Small intestine (tissue), 7 donors: Measurements from ENCODE around the gene IL6R. TPM values are rescaled to one million over a fixed set of nuclear protein-coding genes. Genes with fewer than 3 reads are reported as not detected.

Experiments
- DNase-seq, 2 donors: peaks; one replicate each; pipeline versions ENCODE4 v3.0.0 to v3.0.0-alpha.2; 2013
- FAIRE-seq: peaks from 2 replicates; lab custom pipeline; 2012; peaks lifted over from hg19 to GRCh38; lab: Jason Lieb, UNC
- H3K27ac ChIP-seq, 3 donors: one replicate each; pipeline ENCODE4 v1.5.1; 2013; ENCODE audit warnings: low read length in 2 of 3, mild to moderate bottlenecking in 2 of 3, control low read depth in 1 of 3, inconsistent platforms in 1 of 3, low read depth in 1 of 3, moderate library complexity in 1 of 3
- H3K27me3 ChIP-seq, 3 donors: one replicate each; pipeline ENCODE4 v1.6.1; 2013; ENCODE audit warnings: low read length in 3 of 3, inconsistent platforms in 1 of 3; ENCODE audit not compliant: control insufficient read depth in 3 of 3, insufficient read depth in 3 of 3
- H3K36me3 ChIP-seq, 3 donors: one replicate each; pipeline ENCODE4 v1.6.1; 2013; ENCODE audit warnings: low read length in 3 of 3, inconsistent platforms in 1 of 3, low read depth in 1 of 3, mild to moderate bottlenecking in 1 of 3, moderate library complexity in 1 of 3; ENCODE audit not compliant: control insufficient read depth in 3 of 3, insufficient read depth in 2 of 3
- H3K4me1 ChIP-seq, 3 donors: one replicate each; pipeline ENCODE4 v1.6.1; 2013; ENCODE audit warnings: low read length in 2 of 3, inconsistent platforms in 1 of 3, low read depth in 1 of 3, mild to moderate bottlenecking in 1 of 3, moderate library complexity in 1 of 3; ENCODE audit not compliant: control insufficient read depth in 3 of 3, insufficient read depth in 2 of 3
- H3K4me3 ChIP-seq, 3 donors: one replicate each; pipeline ENCODE4 v1.5.1; 2013; ENCODE audit warnings: low read length in 3 of 3, control low read depth in 1 of 3, inconsistent platforms in 1 of 3, low read depth in 1 of 3, mild to moderate bottlenecking in 1 of 3, moderate library complexity in 1 of 3
- H3K9me3 ChIP-seq, 2 donors: one replicate each; pipeline ENCODE4 v1.6.1; 2013; ENCODE audit warnings: low read depth in 1 of 2, low read length in 1 of 2; ENCODE audit not compliant: control insufficient read depth in 2 of 2, insufficient read depth in 1 of 2
- WGBS, 3 donors: extraction: QIAGEN DNeasy Blood & Tissue Kit; methylation state at CpG; one replicate each; pipeline ENCODE4 v1.1.7; 2013; 5-methylcytosine and 5-hydroxymethylcytosine counted together
- polyA plus RNA-seq, 4 donors: library from polyadenylated mRNA; stranded (reverse) in 3 of 4; unstranded in 1 of 4; fragments of 200-250 nt in 3 of 4; fragments of 120-200 nt in 1 of 4; gene quantifications; one replicate each; pipeline versions ENCODE4 v1.2.1 to v1.2.3, GENCODE V29; 2013
- donor health status: healthy with polysubstance abuse.
- donor health status: control.
- donor health status: control.
- donor health status: Bipolar disorder and iron deficiency.
- donor health status: healthy.

Gene IL6R
- polyA plus RNA-seq, 4 donors: 8.8 to 21.2 (median 11.2) TPM

GRCh38 chr1:154433161-154433764 is 28.1 kb downstream of the IL6R start:
- peaks cover 4 to 26% (median 15%) of the 10 kb centered on the region in 3 donors for H3K4me1 ChIP-seq
- peaks cover 0 to 4% (median 4%) of the 10 kb centered on the region in 3 donors for H3K36me3 ChIP-seq
- H3K4me3 ChIP-seq: no peak overlapping the region
- no peak for FAIRE-seq
- 76 to 84% (median 82%) methylated on average over 9 of the region's 9 CpGs for whole genome bisulfite sequencing, 3 donors
- no peaks in the 10 kb centered on the region for H3K9me3 ChIP-seq
- H3K27ac ChIP-seq: peak overlapping the region in 1 of 3 donors; percentile 14
- DNase-seq: no peak
- H3K27me3 ChIP-seq: no peaks in the 10 kb centered on the region

DNA sequence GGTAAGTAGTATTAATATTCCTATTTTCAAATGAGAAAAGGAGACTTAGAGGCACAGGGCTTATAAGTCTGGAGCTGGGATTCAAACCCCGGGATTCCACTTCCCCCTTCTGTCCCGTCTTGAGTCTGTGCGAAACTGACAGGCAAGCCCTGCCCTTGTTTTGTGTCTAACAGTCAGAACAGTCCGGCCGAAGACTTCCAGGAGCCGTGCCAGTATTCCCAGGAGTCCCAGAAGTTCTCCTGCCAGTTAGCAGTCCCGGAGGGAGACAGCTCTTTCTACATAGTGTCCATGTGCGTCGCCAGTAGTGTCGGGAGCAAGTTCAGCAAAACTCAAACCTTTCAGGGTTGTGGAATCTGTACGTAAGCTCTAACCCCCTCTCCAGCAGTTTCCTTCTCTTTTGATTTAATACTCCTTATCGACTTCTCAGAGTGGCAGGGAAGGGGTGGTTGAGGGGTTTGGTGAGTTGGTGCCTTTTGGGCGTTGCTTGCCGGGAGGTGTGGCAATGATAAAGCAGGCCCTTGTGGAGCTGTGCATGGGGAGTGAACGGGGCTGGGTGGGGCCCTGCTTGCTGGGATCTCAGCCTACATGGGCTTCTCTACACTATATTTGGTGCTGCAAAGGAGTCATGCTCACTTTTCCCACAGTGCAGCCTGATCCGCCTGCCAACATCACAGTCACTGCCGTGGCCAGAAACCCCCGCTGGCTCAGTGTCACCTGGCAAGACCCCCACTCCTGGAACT is 29.4 kb downstream of the IL6R start:
- no peaks in the 10 kb centered on the region for H3K27me3 ChIP-seq
- H3K4me3 ChIP-seq: no peak overlapping the region
- FAIRE-seq (no peak), DNase-seq (peak in 1 of 2 donors; percentile 79)
- H3K4me1 ChIP-seq: peaks cover 4 to 14% (median 5%) of the 10 kb centered on the region in 3 donors
- no peaks in the 10 kb centered on the region for H3K9me3 ChIP-seq
- WGBS, 3 donors: 27 to 41% (median 37%) methylated on average over 18 of the region's 18 CpGs
- peaks cover 0 to 4% (median 4%) of the 10 kb centered on the region in 3 donors for H3K36me3 ChIP-seq
- peak overlapping the region in 2 of 3 donors; percentile 1 to 50 for H3K27ac ChIP-seq

DNA sequence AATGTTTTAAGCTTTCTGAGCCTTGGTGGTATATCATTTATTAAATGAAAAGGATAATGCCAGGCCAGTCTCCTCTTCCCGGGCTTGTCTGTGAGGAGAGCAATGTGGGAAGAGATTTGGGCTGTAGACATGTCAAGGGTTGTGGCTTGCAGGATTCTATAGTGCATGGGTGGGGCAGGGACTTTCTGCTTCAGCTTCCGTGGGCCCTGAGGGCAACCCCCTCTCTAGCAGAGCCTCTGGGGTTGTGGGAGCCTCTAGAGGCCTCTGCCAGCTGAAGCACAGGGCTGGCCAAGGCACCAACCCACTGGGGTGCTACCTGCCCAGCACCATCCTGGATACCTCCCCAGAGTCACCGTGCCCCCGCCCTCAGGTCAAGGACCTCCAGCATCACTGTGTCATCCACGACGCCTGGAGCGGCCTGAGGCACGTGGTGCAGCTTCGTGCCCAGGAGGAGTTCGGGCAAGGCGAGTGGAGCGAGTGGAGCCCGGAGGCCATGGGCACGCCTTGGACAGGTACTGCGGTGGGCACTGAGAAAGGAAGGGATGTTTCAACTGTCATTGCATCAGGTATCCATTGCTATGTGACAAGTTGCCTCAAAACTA is 30.6 kb downstream of the IL6R start:
- Histone ChIP-seq H3K4me1 (peaks cover 0 to 2% (median 2%) of the 10 kb centered on the region in 3 donors), H3K36me3 (peaks cover 0 to 4% (median 4%) of the 10 kb centered on the region in 3 donors), H3K4me3 (no peak overlapping the region), H3K27me3 (no peaks in the 10 kb centered on the region), H3K9me3 (no peaks in the 10 kb centered on the region), H3K27ac (no peak overlapping the region)
- 89 to 91% (median 91%) methylated on average over 15 of the region's 15 CpGs for WGBS, 3 donors
- FAIRE-seq (no peak), DNase-seq (no peak)

GRCh38 chr1:154436433-154436832 is 31.3 kb downstream of the IL6R start:
- FAIRE-seq: no peak
- Histone ChIP-seq H3K36me3 (peaks cover 0 to 4% (median 4%) of the 10 kb centered on the region in 3 donors), H3K9me3 (no peaks in the 10 kb centered on the region), H3K4me1 (peaks cover 0 to 2% (median 0%) of the 10 kb centered on the region in 3 donors), H3K4me3 (no peak overlapping the region), H3K27ac (no peak overlapping the region), H3K27me3 (no peaks in the 10 kb centered on the region)
- no peak for DNase-seq
- 84 to 91% (median 87%) methylated on average over 9 of the region's 9 CpGs for WGBS, 3 donors

- Histone ChIP-seq H3K9me3 (no peaks in the 10 kb centered on the region), H3K4me1 (no peaks in the 10 kb centered on the region), H3K36me3 (peaks cover 0 to 10% (median 5%) of the 10 kb centered on the region in 3 donors), H3K27ac (peak overlapping the region in 2 of 3 donors; percentile 2 to 43), H3K4me3 (no peak overlapping the region), H3K27me3 (peaks cover 0 to 3% (median 0%) of the 10 kb centered on the region in 3 donors)
- FAIRE-seq: no peak
- WGBS, 3 donors: 78 to 84% (median 84%) methylated on average over 6 of the region's 6 CpGs
- no peak for DNase-seq
These were observed 35.1 kb downstream of the IL6R start for GRCh38 chr1:154440036-154440804.

- no peak for DNase-seq
- H3K36me3 ChIP-seq: peaks cover 0 to 11% (median 5%) of the 10 kb centered on the region in 3 donors
- H3K27ac ChIP-seq: no peak overlapping the region
- H3K4me1 ChIP-seq: no peaks in the 10 kb centered on the region
- H3K4me3 ChIP-seq: no peak overlapping the region
- no peaks in the 10 kb centered on the region for H3K9me3 ChIP-seq
- FAIRE-seq: no peak
- 71 to 88% (median 85%) methylated on average over 8 of the region's 8 CpGs for WGBS, 3 donors
- peaks cover 0 to 3% (median 0%) of the 10 kb centered on the region in 3 donors for H3K27me3 ChIP-seq
These were observed 36.2 kb downstream of the IL6R start for GRCh38 chr1:154441241-154441888.

GRCh38 chr1:154442006-154442740 is 37.0 kb downstream of the IL6R start:
- Histone ChIP-seq H3K4me3 (no peak overlapping the region), H3K27ac (no peak overlapping the region), H3K4me1 (no peaks in the 10 kb centered on the region), H3K27me3 (peaks cover 0 to 3% (median 0%) of the 10 kb centered on the region in 3 donors), H3K9me3 (no peaks in the 10 kb centered on the region), H3K36me3 (peaks cover 0 to 9% (median 3%) of the 10 kb centered on the region in 3 donors)
- DNase-seq (no peak), FAIRE-seq (no peak)
- WGBS, 3 donors: 85 to 96% (median 87%) methylated on average over 13 of the region's 13 CpGs
